Kidney (tissue), 14 donors: Measurements from ENCODE around the gene DCAF5. TPM values are rescaled to one million over a fixed set of nuclear protein-coding genes. Genes with fewer than 3 reads are reported as not detected.

ENCODE experiments used
- DNase-seq, 5 donors: peaks; one replicate each; pipeline ENCODE4 v3.0.0-alpha.2; 2013 to 2020
- FAIRE-seq: peaks from 2 replicates; lab custom pipeline; 2012; peaks lifted over from hg19 to GRCh38; lab: Jason Lieb, UNC
- H3K27ac ChIP-seq, 2 donors: one replicate each; pipeline ENCODE4 v1.7.0; 2013; ENCODE audit warnings: low read depth in 2 of 2, low read length in 2 of 2, inconsistent platforms in 1 of 2
- H3K27me3 ChIP-seq: one replicate; pipeline ENCODE4 v1.7.1; 2013; ENCODE audit warnings: low read length, inconsistent platforms; ENCODE audit not compliant: control insufficient read depth, insufficient read depth
- H3K36me3 ChIP-seq, 3 donors: one replicate each; pipeline versions ENCODE4 v1.7.0 to v1.7.1; 2013; ENCODE audit warnings: low read length in 3 of 3, control low read depth in 1 of 3, inconsistent platforms in 1 of 3; ENCODE audit not compliant: insufficient read depth in 3 of 3, control insufficient read depth in 2 of 3
- H3K4me1 ChIP-seq, 3 donors: one replicate each; pipeline versions ENCODE4 v1.7.0 to v1.7.1; 2013; ENCODE audit warnings: low read length in 3 of 3, inconsistent platforms in 1 of 3, low read depth in 1 of 3; ENCODE audit not compliant: control insufficient read depth in 2 of 3, insufficient read depth in 2 of 3
- H3K4me3 ChIP-seq, 3 donors: one replicate each; pipeline versions ENCODE4 v1.7.0 to v1.8.1; 2013; ENCODE audit warnings: low read length in 3 of 3, control low read depth in 1 of 3, inconsistent platforms in 1 of 3
- H3K9ac ChIP-seq, 3 donors: one replicate each; pipeline versions ENCODE4 v1.7.0 to v1.7.1; 2013; ENCODE audit warnings: low read length in 3 of 3, control low read depth in 1 of 3, inconsistent platforms in 1 of 3
- H3K9me3 ChIP-seq, 3 donors: one replicate each; pipeline versions ENCODE4 v1.7.0 to v1.7.1; 2013; ENCODE audit warnings: low read length in 3 of 3, control low read depth in 1 of 3, inconsistent platforms in 1 of 3; ENCODE audit not compliant: control insufficient read depth in 2 of 3, insufficient read depth in 1 of 3
- CTCF ChIP-seq: IDR thresholded peaks from 3 replicates; pipeline ENCODE4 v1.5.1; 2012; ENCODE audit warnings: mild to moderate bottlenecking, moderate library complexity, borderline replicate concordance; ENCODE audit not compliant: insufficient read depth; ENCODE audit errors: extremely low read depth
- intact Hi-C: fragments of 100-400 bp; cut with DNase I; formaldehyde crosslinking; loops from one replicate; pipeline ENCODE4 v1.11.1; 2022
- polyA plus RNA-seq: library from polyadenylated mRNA; stranded (reverse); fragments of 350-450 nt; fragmentation: Illumina TruSeq; extraction: RNeasy Lipid Tissue Mini Kit (QIAGEN cat#74804); gene quantifications from one replicate; pipeline ENCODE4 v1.2.3, GENCODE V29; 2014; ENCODE audit warnings: low read depth, low replicate concordance; ENCODE audit not compliant: insufficient read depth
- total RNA-seq: library from RNA; stranded (reverse); fragmentation: NEBNext Ultra II Directional; extraction: Animal tissue kit (Norgen Biotek cat#: 25700); gene quantifications from one replicate; pipeline ENCODE4 v1.2.1, GENCODE V29; 2021
- donor health status: control.
- donor health status: control.
- donor health status: control.
- donor health status: control.
- donor health status: control.
- donor health status: DM: yes; HTN: yes; CAD: no.
- donor health status: Normal renal cell carcinoma (clear cell type).

DCAF5 gene
- total and polyA plus RNA-seq, 2 donors from 2014 or later = 17.3 to 51.0 TPM

GRCh38 chr14:69091006-69091405 lies 61.9 kb downstream of the DCAF5 start:
- no peak for DNase-seq
- TF ChIP-seq CTCF = no peak

GRCh38 chr14:69090187-69090789 lies 62.6 kb downstream of the DCAF5 start:
- no peaks in the 10 kb centered on the region for H3K9me3 ChIP-seq
- no peak overlapping the region for H3K27ac ChIP-seq
- peaks cover 0 to 15% (median 12%) of the 10 kb centered on the region in 3 donors for H3K4me1 ChIP-seq
- H3K36me3 ChIP-seq = peaks cover 2 to 17% (median 13%) of the 10 kb centered on the region in 3 donors
- FAIRE-seq (no peak), DNase-seq (peak in 2 of 5 donors; percentile 48 to 57)
- TF ChIP-seq CTCF = peak; percentile 62
- H3K4me3 ChIP-seq = no peak overlapping the region
- intact Hi-C loops = no loop called here
- H3K9ac ChIP-seq = no peak overlapping the region
- no peaks in the 10 kb centered on the region for H3K27me3 ChIP-seq

More at GRCh38 chr14:69091006-69091405, 61.9 kb downstream of the DCAF5 start:
- no peaks in the 10 kb centered on the region for H3K9me3 ChIP-seq
- intact Hi-C loops = no loop called here
- no peak for FAIRE-seq
- H3K4me1 ChIP-seq = peaks cover 0 to 15% (median 12%) of the 10 kb centered on the region in 3 donors
- no peak overlapping the region for H3K9ac ChIP-seq
- H3K27ac ChIP-seq = no peak overlapping the region
- no peaks in the 10 kb centered on the region for H3K27me3 ChIP-seq
- H3K4me3 ChIP-seq = no peak overlapping the region
- peaks cover 2 to 17% (median 13%) of the 10 kb centered on the region in 3 donors for H3K36me3 ChIP-seq

GRCh38 chr14:69089046-69089445 lies 63.9 kb downstream of the DCAF5 start:
- Histone ChIP-seq H3K4me3 (no peak overlapping the region), H3K27me3 (no peaks in the 10 kb centered on the region), H3K36me3 (peaks cover 4 to 24% (median 12%) of the 10 kb centered on the region in 3 donors), H3K9me3 (no peaks in the 10 kb centered on the region), H3K4me1 (peaks cover 0 to 9% (median 8%) of the 10 kb centered on the region in 3 donors), H3K9ac (no peak overlapping the region), H3K27ac (no peak overlapping the region)
- FAIRE-seq (no peak), DNase-seq (peak in 1 of 5 donors; percentile 18)
- intact Hi-C loops = no loop called here
- TF ChIP-seq CTCF = no peak
